AG04450 (cell line): ENCODE measurements around the gene AJM1. TPM values are rescaled to one million over a fixed set of nuclear protein-coding genes. Genes with fewer than 3 reads are reported as not detected.
A peak's percentile ranks its signal among the peaks of the same experiment; 100 is the strongest.
"Not testable (repeated sequence)": the region's sequence is repeated elsewhere in the genome, so short reads cannot be mapped to it uniquely, and the experiment has no call there.

Source experiments
- CTCF ChIA-PET: fragments of 300-600, 350-600 bp; formaldehyde crosslinking; extraction: SDS; loops from one replicate; lab custom pipeline; 2022; ENCODE audit warnings: antibody characterized with exemption, inconsistent platforms; lab: Charles Lee
- POLR2A ChIA-PET: fragments of 350-600 bp; formaldehyde crosslinking; extraction: SDS; loops from one replicate; lab custom pipeline; 2021; ENCODE audit warnings: antibody characterized with exemption, inconsistent platforms; lab: Yijun Ruan, JAX
- DNase-seq: peaks from one replicate; pipeline ENCODE4 v3.0.0-alpha.2; 2011; ENCODE audit warnings: low read depth, low spot score
- H3K27ac ChIP-seq: one replicate; pipeline ENCODE4 v1.5.1; 2012; ENCODE audit warnings: low read depth, low read length, control low read depth
- H3K27me3 ChIP-seq: one replicate; pipeline ENCODE4 v1.6.0; 2012; ENCODE audit warnings: low read length; ENCODE audit not compliant: control insufficient read depth, insufficient read depth
- H3K4me3 ChIP-seq: 2 replicates; pipeline ENCODE4 v1.5.1; 2011; ENCODE audit warnings: mild to moderate bottlenecking, low read depth, low read length, control low read depth
- H3K9me3 ChIP-seq: 2 replicates; pipeline ENCODE4 v1.5.1; 2012; ENCODE audit warnings: low read length; ENCODE audit not compliant: control insufficient read depth, insufficient read depth
- CTCF ChIP-seq: IDR thresholded peaks from 2 replicates; pipeline ENCODE4 v1.5.1; 2011; ENCODE audit warnings: low read depth, low read length, control low read depth, inconsistent platforms
- polyA plus RNA-seq: library from polyadenylated mRNA; depleted of rRNA; stranded (reverse); fragments of >200 nt; gene quantifications from 2 replicates; pipeline ENCODE4 v1.2.3, GENCODE V29; 2011

Gene AJM1
- polyA plus RNA-seq, 1 experiment = 0.26 TPM

- Histone ChIP-seq H3K4me3 (peak overlapping the region; percentile 90), H3K9me3 (peaks cover 24% of the 10 kb centered on the region), H3K27ac (peak overlapping the region; percentile 2), H3K27me3 (no peaks in the 10 kb centered on the region)
- no peak for DNase-seq
- ChIA-PET CTCF (no interaction called here), POLR2A (no interaction called here)
- no peak for TF ChIP-seq CTCF
Measured at GRCh38 chr9:136865041-136865767, 22.9 kb downstream of the AJM1 start.

- ChIA-PET POLR2A (interaction anchor here (0.5 to 1.0 kb wide), 4 partner anchors 16 to 196 kb away, joined by 3 to 5 read pairs (median 4); partner anchors contain the start of gene PAXX), CTCF (no interaction called here)
- Histone ChIP-seq H3K9me3 (peaks cover 27% of the 10 kb centered on the region), H3K27me3 (no peaks in the 10 kb centered on the region), H3K4me3 (peak overlapping the region; percentile 90), H3K27ac (no peak overlapping the region)
- DNase-seq = no peak
- TF ChIP-seq CTCF = no peak
Measured at GRCh38 chr9:136865768-136866103, 23.5 kb downstream of the AJM1 start.

- H3K27ac ChIP-seq, CTCF ChIA-PET, H3K27me3 ChIP-seq, POLR2A ChIA-PET, DNase-seq: not testable (repeated sequence)
- H3K4me3 ChIP-seq = peak overlapping the region; percentile 90
- H3K9me3 ChIP-seq = peaks cover 32% of the 10 kb centered on the region
Measured at GRCh38 chr9:136866898-136867421, 24.7 kb downstream of the AJM1 start.

GRCh38 chr9:136867480-136867879 lies 25.2 kb downstream of the AJM1 start:
- DNase-seq = no peak
- H3K9me3 ChIP-seq = peaks cover 36% of the 10 kb centered on the region
- no peak overlapping the region for H3K4me3 ChIP-seq
- POLR2A ChIA-PET = no interaction called here
- CTCF ChIA-PET = no interaction called here
- H3K27ac ChIP-seq = no peak overlapping the region
- TF ChIP-seq CTCF = no peak
- no peaks in the 10 kb centered on the region for H3K27me3 ChIP-seq

GRCh38 chr9:136867917-136868316 lies 25.6 kb downstream of the AJM1 start:
- no peaks in the 10 kb centered on the region for H3K27me3 ChIP-seq
- H3K27ac ChIP-seq = no peak overlapping the region
- no peak for TF ChIP-seq CTCF
- POLR2A ChIA-PET = no interaction called here
- no peak overlapping the region for H3K4me3 ChIP-seq
- CTCF ChIA-PET = interaction anchor here (0.6 kb wide), 1 partner anchor 27 kb away, joined by 4 read pairs; no protein-coding TSS in a partner anchor
- H3K9me3 ChIP-seq = peaks cover 41% of the 10 kb centered on the region
- DNase-seq = no peak
